Measurements from ENCODE around the gene MGAT5.

GRCh38 chr2:134231301-134231964 is 22.4 kb upstream of the MGAT5 start:
- TF ChIP-seq CTCF (IDR thresholded peaks at IDR 0.05) (no peak), POLR2A (IDR thresholded peaks at IDR 0.05) (no peak)
